Activated CD4-positive, alpha-beta T cell treated with anti-CD3 and anti-CD28 coated beads for 36 hours (primary cell): ENCODE measurements around the gene LRP8. TPM values are rescaled to one million over a fixed set of nuclear protein-coding genes. Genes with fewer than 3 reads are reported as not detected.

Experiments
- ATAC-seq: fragments of 200-7000 bp; cut with Tn5 transposase; one replicate; pipeline ENCODE4 v1.10.0; 2021; ENCODE audit warnings: mild to moderate bottlenecking, moderate library complexity
- CTCF ChIA-PET: fragments of 350-600 bp; sonication (Branson Sonifier 250); formaldehyde crosslinking; loops from one replicate; lab custom pipeline; 2021; ENCODE audit warnings: antibody characterized with exemption; lab: Charles Lee
- POLR2A ChIA-PET: fragments of 350-600 bp; sonication (Branson Sonifier 250); formaldehyde crosslinking; loops from one replicate; lab custom pipeline; 2021; ENCODE audit warnings: antibody characterized with exemption, inconsistent platforms; lab: Charles Lee
- DNase-seq: peaks from one replicate; pipeline ENCODE4 v3.0.0-alpha.2; 2020
- H3K27ac Mint-ChIP-seq: one replicate; pipeline ENCODE4 v1.8.0; 2021; ENCODE audit warnings: mixed read lengths
- H3K27me3 Mint-ChIP-seq: one replicate; pipeline ENCODE4 v1.8.0; 2021; ENCODE audit warnings: mixed read lengths
- H3K36me3 Mint-ChIP-seq: one replicate; pipeline ENCODE4 v1.8.0; 2021; ENCODE audit warnings: low read depth, mixed read lengths
- H3K4me1 Mint-ChIP-seq: one replicate; pipeline ENCODE4 v1.8.0; 2021; ENCODE audit warnings: mixed read lengths
- H3K4me3 Mint-ChIP-seq: one replicate; pipeline ENCODE4 v1.8.0; 2021; ENCODE audit warnings: mild to moderate bottlenecking, moderate library complexity, mixed read lengths
- H3K9me3 Mint-ChIP-seq: one replicate; pipeline ENCODE4 v1.8.0; 2021; ENCODE audit warnings: low read depth, mixed read lengths
- intact Hi-C, 2 experiments: fragments of 100-400 bp; cut with DNase I in 1 of 2; cut with micrococcal nuclease in 1 of 2; formaldehyde crosslinking; loops; one replicate each; pipeline versions ENCODE4 v1.14.2 to v1.15.1; 2022 to 2024; cut with DNase I, micrococcal nuclease
- total RNA-seq, 2 experiments: library from RNA; stranded (reverse); gene quantifications; one replicate each; pipeline ENCODE4 v1.2.3, GENCODE V29; 2021

LRP8 gene
- total RNA-seq, 2 experiments from 2014 or later, result 40.6 to 46.5 TPM

GRCh38 chr1:53265581-53265980, 62.3 kb downstream of the LRP8 start:
- peaks cover 57% of the 10 kb centered on the region for H3K36me3 Mint-ChIP-seq

GRCh38 chr1:53264048-53264447, 63.8 kb downstream of the LRP8 start:
- Mint-ChIP-seq H3K4me3 (no peak overlapping the region), H3K4me1 (no peaks in the 10 kb centered on the region), H3K36me3 (peaks cover 57% of the 10 kb centered on the region), H3K27ac (no peak overlapping the region), H3K9me3 (no peaks in the 10 kb centered on the region), H3K27me3 (no peaks in the 10 kb centered on the region)
- ChIA-PET CTCF (interaction anchor here (0.7 to 0.9 kb wide), 2 partner anchors 14 to 129 kb away, joined by 3 read pairs; no protein-coding TSS in a partner anchor), POLR2A (no interaction called here)
- ATAC-seq (no peak), DNase-seq (no peak)
- intact Hi-C loops, result no loop called here

More at GRCh38 chr1:53265581-53265980, 62.3 kb downstream of the LRP8 start:
- Mint-ChIP-seq H3K4me1 (no peaks in the 10 kb centered on the region), H3K27me3 (no peaks in the 10 kb centered on the region), H3K4me3 (no peak overlapping the region), H3K27ac (no peak overlapping the region), H3K9me3 (no peaks in the 10 kb centered on the region)
- intact Hi-C loops, result no loop called here
- CTCF ChIA-PET, result interaction anchor here (0.7 to 1.1 kb wide), 2 partner anchors 30 to 128 kb away, joined by 3 to 4 read pairs; no protein-coding TSS in a partner anchor
- no peak for DNase-seq
- ATAC-seq, result no peak
- POLR2A ChIA-PET, result no interaction called here

GRCh38 chr1:53262000-53262399, 65.9 kb downstream of the LRP8 start:
- Mint-ChIP-seq H3K27me3 (no peaks in the 10 kb centered on the region), H3K9me3 (no peaks in the 10 kb centered on the region), H3K4me1 (no peaks in the 10 kb centered on the region), H3K27ac (no peak overlapping the region), H3K36me3 (peaks cover 63% of the 10 kb centered on the region), H3K4me3 (no peak overlapping the region)
- intact Hi-C loops, result no loop called here
- CTCF ChIA-PET, result interaction anchor here (1.1 kb wide), 1 partner anchor 8 kb away, joined by 5 read pairs; no protein-coding TSS in a partner anchor
- DNase-seq (no peak), ATAC-seq (no peak)
- POLR2A ChIA-PET, result no interaction called here

- Mint-ChIP-seq H3K27me3 (no peaks in the 10 kb centered on the region), H3K36me3 (peaks cover 62% of the 10 kb centered on the region), H3K27ac (no peak overlapping the region), H3K4me3 (no peak overlapping the region), H3K9me3 (no peaks in the 10 kb centered on the region), H3K4me1 (no peaks in the 10 kb centered on the region)
- intact Hi-C loops, result no loop called here
- POLR2A ChIA-PET, result no interaction called here
- CTCF ChIA-PET, result interaction anchor here (0.6 kb wide), 1 partner anchor 133 kb away, joined by 3 read pairs; no protein-coding TSS in a partner anchor
- ATAC-seq (no peak), DNase-seq (no peak)
Measured at GRCh38 chr1:53260631-53261247, 67.1 kb downstream of the LRP8 start.

GRCh38 chr1:53259932-53260331, 67.9 kb downstream of the LRP8 start:
- DNase-seq, result no peak
- ChIA-PET POLR2A (no interaction called here), CTCF (interaction anchor here (0.8 kb wide), 1 partner anchor 359 kb away, joined by 3 read pairs; no protein-coding TSS in a partner anchor)
- ATAC-seq, result no peak
- no peaks in the 10 kb centered on the region for H3K9me3 Mint-ChIP-seq
- peaks cover 58% of the 10 kb centered on the region for H3K36me3 Mint-ChIP-seq
- no peaks in the 10 kb centered on the region for H3K27me3 Mint-ChIP-seq
- no peak overlapping the region for H3K4me3 Mint-ChIP-seq
- intact Hi-C loops, result no loop called here
- no peak overlapping the region for H3K27ac Mint-ChIP-seq
- H3K4me1 Mint-ChIP-seq, result no peaks in the 10 kb centered on the region

GRCh38 chr1:53258216-53258615, 69.7 kb downstream of the LRP8 start:
- ChIA-PET CTCF (interaction anchor here (0.7 to 1.8 kb wide), 2 partner anchors 10 to 20 kb away, joined by 3 to 5 read pairs; no protein-coding TSS in a partner anchor), POLR2A (no interaction called here)
- no peak for ATAC-seq
- no peak overlapping the region for H3K27ac Mint-ChIP-seq
- H3K36me3 Mint-ChIP-seq, result peaks cover 55% of the 10 kb centered on the region
- H3K27me3 Mint-ChIP-seq, result no peaks in the 10 kb centered on the region
- no peaks in the 10 kb centered on the region for H3K9me3 Mint-ChIP-seq
- intact Hi-C loops, result no loop called here
- no peak overlapping the region for H3K4me3 Mint-ChIP-seq
- no peak for DNase-seq
- H3K4me1 Mint-ChIP-seq, result no peaks in the 10 kb centered on the region

- intact Hi-C loops, result no loop called here
- no peak overlapping the region for H3K4me3 Mint-ChIP-seq
- no peak for ATAC-seq
- H3K9me3 Mint-ChIP-seq, result no peaks in the 10 kb centered on the region
- peaks cover 53% of the 10 kb centered on the region for H3K36me3 Mint-ChIP-seq
- H3K4me1 Mint-ChIP-seq, result no peaks in the 10 kb centered on the region
- DNase-seq, result no peak
- POLR2A ChIA-PET, result no interaction called here
- H3K27me3 Mint-ChIP-seq, result no peaks in the 10 kb centered on the region
- H3K27ac Mint-ChIP-seq, result no peak overlapping the region
- CTCF ChIA-PET, result interaction anchor here (0.6 to 1.8 kb wide), 3 partner anchors 16 to 1095 kb away, joined by 3 to 5 read pairs (median 3); no protein-coding TSS in a partner anchor
Measured at GRCh38 chr1:53257454-53258081, 70.3 kb downstream of the LRP8 start.

GRCh38 chr1:53256511-53257453, 71.1 kb downstream of the LRP8 start:
- Mint-ChIP-seq H3K36me3 (peaks cover 56% of the 10 kb centered on the region), H3K4me3 (no peak overlapping the region), H3K27ac (no peak overlapping the region), H3K27me3 (no peaks in the 10 kb centered on the region), H3K4me1 (no peaks in the 10 kb centered on the region), H3K9me3 (no peaks in the 10 kb centered on the region)
- no peak for ATAC-seq
- intact Hi-C loops, result no loop called here
- ChIA-PET CTCF (interaction anchor here (0.6 to 1.8 kb wide), 3 partner anchors 16 to 1094 kb away, joined by 3 to 5 read pairs (median 3); no protein-coding TSS in a partner anchor), POLR2A (no interaction called here)
- no peak for DNase-seq

GRCh38 chr1:53255031-53255430, 72.8 kb downstream of the LRP8 start:
- ChIA-PET POLR2A (no interaction called here), CTCF (interaction anchor here (0.6 to 1.7 kb wide), 2 partner anchors 8 to 74 kb away, joined by 3 to 5 read pairs; no protein-coding TSS in a partner anchor)
- Mint-ChIP-seq H3K27ac (no peak overlapping the region), H3K36me3 (peaks cover 61% of the 10 kb centered on the region), H3K9me3 (no peaks in the 10 kb centered on the region), H3K27me3 (no peaks in the 10 kb centered on the region), H3K4me3 (no peak overlapping the region), H3K4me1 (no peaks in the 10 kb centered on the region)
- intact Hi-C loops, result no loop called here
- DNase-seq (no peak), ATAC-seq (no peak)

- intact Hi-C loops, result no loop called here
- no peak for DNase-seq
- no peak overlapping the region for H3K4me3 Mint-ChIP-seq
- H3K27me3 Mint-ChIP-seq, result no peaks in the 10 kb centered on the region
- no peak overlapping the region for H3K27ac Mint-ChIP-seq
- H3K9me3 Mint-ChIP-seq, result no peaks in the 10 kb centered on the region
- CTCF ChIA-PET, result interaction anchor here (0.6 to 1.7 kb wide), 3 partner anchors 8 to 73 kb away, joined by 3 to 5 read pairs (median 3); no protein-coding TSS in a partner anchor
- peaks cover 63% of the 10 kb centered on the region for H3K36me3 Mint-ChIP-seq
- POLR2A ChIA-PET, result no interaction called here
- H3K4me1 Mint-ChIP-seq, result no peaks in the 10 kb centered on the region
- ATAC-seq, result no peak
Measured at GRCh38 chr1:53254011-53254640, 73.7 kb downstream of the LRP8 start.
